Pancreas (tissue), 10 donors: ENCODE results near the gene UBA1. TPM values are rescaled to one million over a fixed set of nuclear protein-coding genes. Genes with fewer than 3 reads are reported as not detected.

Experiments
- ATAC-seq, 4 donors: fragments of 200-7000 bp; cut with Tn5 transposase; one replicate each; pipeline versions ENCODE4 v1.8.0 to v1.9.1; 2020; ENCODE audit warnings: mild to moderate bottlenecking in 4 of 4, moderate library complexity in 4 of 4
- DNase-seq, 6 donors: peaks; one replicate each; pipeline ENCODE4 v3.0.0-alpha.2; 2020
- FAIRE-seq: peaks from 2 replicates; lab custom pipeline; 2012; peaks lifted over from hg19 to GRCh38; lab: Jason Lieb, UNC
- H3K27ac ChIP-seq, 4 donors: fragments of 200-600 bp; sonication (generic); 1 replicate in 3 of 4; 2 replicates in 1 of 4; pipeline versions ENCODE4 v1.5.0 to v1.8.0; 2020
- H3K27me3 ChIP-seq, 4 donors: fragments of 200-600 bp; one replicate each; pipeline ENCODE4 v1.8.0; 2021
- H3K36me3 ChIP-seq, 3 donors: fragments of 200-600 bp; sonication (generic) in 1 of 3; one replicate each; pipeline versions ENCODE4 v1.5.0 to v1.8.0; 2020 to 2021
- H3K4me1 ChIP-seq, 3 donors: fragments of 200-600 bp; one replicate each; pipeline ENCODE4 v1.8.0; 2021
- H3K4me3 ChIP-seq, 4 donors: fragments of 200-600 bp; sonication (generic) in 2 of 4; one replicate each; pipeline versions ENCODE4 v1.5.0 to v1.8.0; 2020 to 2021
- H3K9me3 ChIP-seq, 4 donors: fragments of 200-600 bp; one replicate each; pipeline ENCODE4 v1.8.0; 2021
- CTCF ChIP-seq, 4 donors: fragments of 200-600 bp; sonication (generic) in 3 of 4; IDR thresholded peaks; one replicate each; pipeline versions ENCODE4 v1.5.0 to v1.8.0; 2021; ENCODE audit warnings: antibody characterized with exemption in 4 of 4
- WGBS, 2 donors: extraction: QIAGEN DNeasy Blood & Tissue Kit; methylation state at CpG; one replicate each; pipeline ENCODE4 v1.1.7; 2013; 5-methylcytosine and 5-hydroxymethylcytosine counted together
- intact Hi-C, 3 donors: fragments of 100-400 bp; cut with DNase I; formaldehyde crosslinking; loops; one replicate each; pipeline versions ENCODE4 v1.11.1 to v1.14.2; 2022
- polyA plus RNA-seq, 2 donors: library from polyadenylated mRNA; stranded (reverse); fragments of 200-250 nt; gene quantifications; one replicate each; pipeline ENCODE4 v1.2.3, GENCODE V29; 2013
- total RNA-seq, 6 donors: library from RNA; stranded (reverse); fragmentation: NEBNext Ultra II Directional in 4 of 6; extraction: Animal tissue kit (Norgen Biotek cat#: 25700) in 4 of 6; gene quantifications; one replicate each; pipeline versions ENCODE4 v1.2.1 to v1.2.4, GENCODE V29; 2021 to 2023
- donor health status: healthy with polysubstance abuse.
- donor health status: DM: no; HTN: no; CAD: no; lungs with moderate emphysema.
- donor health status: DM: no; HTN: no; CAD: no.
- donor health status: control.
- donor health status: control.
- donor health status: Bipolar disorder and iron deficiency.
- donor health status: DM: yes; HTN: yes; CAD: no.
- donor health status: DM: no; HTN: no; CAD: no.
- donor health status: DM: no; HTN: no; CAD: no.
- donor health status: DM: yes; HTN: yes; CAD: no.

Gene UBA1
- total and polyA plus RNA-seq, 8 donors, result 49.0 to 117 (median 64.3) TPM

- no peak overlapping the region for H3K4me3 ChIP-seq
- ATAC-seq (no peak), FAIRE-seq (no peak), DNase-seq (peak in 2 of 6 donors; percentile 20 to 35)
- H3K36me3 ChIP-seq, result peaks cover 0 to 33% (median 3%) of the 10 kb centered on the region in 3 donors
- H3K9me3 ChIP-seq, result no peaks in the 10 kb centered on the region
- H3K27ac ChIP-seq, result peak overlapping the region in 2 of 4 donors; percentile 70 to 94
- no peak for TF ChIP-seq CTCF (IDR thresholded peaks at IDR 0.05)
- no peaks in the 10 kb centered on the region for H3K27me3 ChIP-seq
- H3K4me1 ChIP-seq, result peaks cover 0 to 11% (median 0%) of the 10 kb centered on the region in 3 donors
- WGBS, 2 donors, result 78 to 90% methylated on average over 8 of the region's 8 CpGs
- intact Hi-C loops, result no loop called here
Observed at GRCh38 chrX:47216393-47216925, 22.8 kb downstream of the UBA1 start.

- no peaks in the 10 kb centered on the region for H3K9me3 ChIP-seq
- H3K36me3 ChIP-seq, result peaks cover 0 to 31% (median 3%) of the 10 kb centered on the region in 3 donors
- FAIRE-seq, result no peak
- ATAC-seq, result peak; percentile 1 to 3 (median 2)
- H3K4me3 ChIP-seq, result peak overlapping the region in 3 of 4 donors; percentile 7 to 97 (median 21)
- peaks cover 0 to 11% (median 0%) of the 10 kb centered on the region in 3 donors for H3K4me1 ChIP-seq
- H3K27me3 ChIP-seq, result no peaks in the 10 kb centered on the region
- WGBS, 2 donors, result 5 to 19% methylated on average over 22 of the region's 22 CpGs
- intact Hi-C loops, result no loop called here
- H3K27ac ChIP-seq, result peak overlapping the region; percentile 58 to 95 (median 82)
- no peak for TF ChIP-seq CTCF (IDR thresholded peaks at IDR 0.05)
- DNase-seq, result peak in 5 of 6 donors; percentile 26 to 95 (median 38)
Observed at GRCh38 chrX:47217121-47217851, 23.7 kb downstream of the UBA1 start.

- intact Hi-C loops, result no loop called here
- no peak for TF ChIP-seq CTCF (IDR thresholded peaks at IDR 0.05)
- 0 to 3% methylated on average over 31 of the region's 31 CpGs for WGBS, 2 donors
- DNase-seq (peak; percentile 87 to 99 (median 97)), FAIRE-seq (peak; percentile 99), ATAC-seq (peak; percentile 83 to 91 (median 86))
- Histone ChIP-seq H3K4me1 (peaks cover 0 to 11% (median 0%) of the 10 kb centered on the region in 3 donors), H3K27ac (peak overlapping the region; percentile 94 to 97 (median 94)), H3K36me3 (peaks cover 0 to 25% (median 3%) of the 10 kb centered on the region in 3 donors), H3K4me3 (peak overlapping the region; percentile 79 to 97 (median 96)), H3K27me3 (no peaks in the 10 kb centered on the region), H3K9me3 (no peaks in the 10 kb centered on the region)
Observed at GRCh38 chrX:47217852-47218279, 24.2 kb downstream of the UBA1 start.

DNA sequence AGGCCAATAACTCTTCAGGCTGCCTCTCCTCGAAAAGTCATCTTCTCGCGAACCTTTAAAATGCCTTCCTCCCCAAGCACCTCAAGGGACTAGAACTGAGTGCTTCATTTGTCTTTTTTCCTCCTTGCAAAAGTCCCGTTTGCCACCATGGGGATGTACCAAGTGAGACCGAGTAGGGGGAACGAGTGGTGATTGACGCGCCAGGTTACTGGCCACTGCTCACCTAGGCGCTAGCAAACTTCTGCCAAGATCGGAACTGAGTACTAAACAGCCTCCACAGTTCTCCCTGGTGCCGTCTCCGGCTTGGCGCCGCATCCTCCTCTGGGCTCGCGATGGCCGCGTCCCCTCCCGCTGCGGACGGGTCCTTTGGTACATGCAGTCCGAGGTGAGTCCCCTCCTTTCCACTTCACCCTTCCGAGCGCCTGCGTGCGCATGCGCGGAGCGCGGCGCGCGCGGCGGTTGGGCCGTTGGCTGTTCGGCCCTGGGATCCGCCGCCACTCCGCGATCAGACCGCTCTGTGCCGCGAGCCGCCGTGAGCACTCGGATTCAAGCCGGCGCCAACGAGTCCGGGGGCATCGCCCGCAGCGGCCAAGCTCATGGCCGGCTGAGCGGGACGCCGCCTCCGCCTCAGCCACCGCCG is 24.8 kb downstream of the UBA1 start, which contains the start of gene CDK16:
TSS of gene CDK16 (plus strand) at position 402 of the 640 bp plus-strand sequence. CDS start 4,877 bp downstream, outside the sequence.
- peak; percentile 75 to 94 (median 86) for DNase-seq
- TF ChIP-seq CTCF (IDR thresholded peaks at IDR 0.05), result no peak
- WGBS, 2 donors, result 0 to 4% methylated on average over 44 to 61 of the region's 61 CpGs
- H3K27ac ChIP-seq, result peak within 1 kb of the TSS; percentile 94 to 97 (median 94)
- FAIRE-seq, result no peak
- H3K4me3 ChIP-seq, result peak within 1 kb of the TSS; percentile 79 to 97 (median 96)
- peak; percentile 76 to 84 (median 81) for ATAC-seq
- no peaks in the 10 kb centered on the region for H3K9me3 ChIP-seq
- intact Hi-C loops, result no loop called here
- H3K27me3 ChIP-seq, result no peaks in the 10 kb centered on the region
- peaks cover 0 to 20% (median 3%) of the 10 kb centered on the region in 3 donors for H3K36me3 ChIP-seq
- peaks cover 0 to 11% (median 0%) of the 10 kb centered on the region in 3 donors for H3K4me1 ChIP-seq
